K562 (cell line): Measurements from ENCODE around the gene TVP23A. TPM values are rescaled to one million over a fixed set of nuclear protein-coding genes. Genes with fewer than 3 reads are reported as not detected.
A peak's percentile ranks its signal among the peaks of the same experiment; 100 is the strongest.

Experiments used
- ATAC-seq: fragments of 200-7000 bp; cut with Tn5 transposase; 3 replicates; pipeline ENCODE4 v1.9.1; 2020; ENCODE audit warnings: moderate library complexity
- BruUV-seq: library from RNA; stranded (reverse); fragments of 400-500 nt; replicated peaks from 2 replicates; lab custom pipeline; 2021; lab: Mats Ljungman, UMichigan
- CTCF ChIA-PET: fragments of 300-600 bp; formaldehyde crosslinking; extraction: SDS; loops from one replicate; lab custom pipeline; 2021; ENCODE audit warnings: low intra/inter-chr PET ratio; lab: Yijun Ruan, JAX
- POLR2A ChIA-PET: fragments of 300-600, 350-650 bp; sonication (Branson Sonifier 250); formaldehyde crosslinking; extraction: SDS; loops from one replicate; lab custom pipeline; 2021; ENCODE audit warnings: antibody characterized with exemption, inconsistent platforms; lab: Yijun Ruan, JAX
- DNase-seq, 4 experiments: peaks; one replicate each; pipeline versions ENCODE4 v3.0.0 to v3.0.0-alpha.2; 2011 to 2018; ENCODE audit warnings: low spot score in 3 of 4, mixed read lengths in 3 of 4; ENCODE audit errors: extremely low read depth in 1 of 4
- FAIRE-seq: peaks from 2 replicates; lab custom pipeline; 2011; peaks lifted over from hg19 to GRCh38; lab: Jason Lieb, UNC
- H2AFZ ChIP-seq: 2 replicates; pipeline ENCODE4 v1.6.0; 2011; ENCODE audit warnings: low read depth, low read length, control low read depth, inconsistent platforms
- H3K27ac ChIP-seq: fragments of 200-600 bp; 3 replicates; pipeline ENCODE4 v1.8.0; 2011; ENCODE audit warnings: low read depth, mild to moderate bottlenecking, control low read depth, inconsistent platforms, low read length, moderate library complexity, mixed read lengths; ENCODE audit errors: extremely low read depth
- H3K27me3 ChIP-seq, 2 experiments: fragments of 300-600 bp in 1 of 2; 2 replicates in 1 of 2; 3 replicates in 1 of 2; pipeline versions ENCODE4 v1.6.0 to v1.8.0; 2011; ENCODE audit warnings: inconsistent platforms in 2 of 2, low read length in 2 of 2, mild to moderate bottlenecking in 1 of 2, mixed read lengths in 1 of 2, moderate library complexity in 1 of 2; ENCODE audit not compliant: control insufficient read depth in 2 of 2, insufficient read depth in 2 of 2
- H3K36me3 ChIP-seq: fragments of 300-600 bp; 3 replicates; pipeline ENCODE4 v1.8.0; 2011; ENCODE audit warnings: mild to moderate bottlenecking, low read length, inconsistent platforms; ENCODE audit not compliant: control insufficient read depth, insufficient read depth
- H3K4me1 ChIP-seq, 2 experiments: fragments of 200-600 bp in 1 of 2; replicated peaks in 1 of 2; 2 replicates in 1 of 2; 3 replicates in 1 of 2; pipeline versions ENCODE4 v1.5.1 to v1.8.0; 2011; ENCODE audit warnings: inconsistent platforms in 2 of 2, low read length in 2 of 2, mild to moderate bottlenecking in 1 of 2, mixed read lengths in 1 of 2, moderate library complexity in 1 of 2; ENCODE audit not compliant: control insufficient read depth in 2 of 2, insufficient read depth in 2 of 2
- H3K4me2 ChIP-seq: 2 replicates; pipeline ENCODE4 v1.6.1; 2011; ENCODE audit warnings: low read length, control low read depth, inconsistent platforms, mixed read lengths; ENCODE audit not compliant: insufficient read depth
- H3K4me3 ChIP-seq: fragments of 200-600 bp; sonication (generic), shearing (Covaris generic); 2 replicates; pipeline ENCODE4 v1.5.1; 2016; ENCODE audit warnings: control low read depth, inconsistent platforms
- H3K79me2 ChIP-seq: fragments of 200-600 bp; 3 replicates; pipeline ENCODE4 v1.8.0; 2011; ENCODE audit warnings: low read length, inconsistent platforms; ENCODE audit not compliant: control insufficient read depth, insufficient read depth
- H3K9ac ChIP-seq, 2 experiments: 2 replicates each; pipeline versions ENCODE4 v1.6.0 to v1.6.1; 2011; ENCODE audit warnings: low read depth in 2 of 2, low read length in 2 of 2, control low read depth in 1 of 2, inconsistent platforms in 1 of 2, mild to moderate bottlenecking in 1 of 2, mixed read lengths in 1 of 2; ENCODE audit not compliant: insufficient read depth in 1 of 2
- H3K9me1 ChIP-seq: one replicate; pipeline ENCODE4 v1.6.0; 2011; ENCODE audit warnings: inconsistent platforms, mild to moderate bottlenecking, low read length, moderate library complexity; ENCODE audit not compliant: control insufficient read depth, insufficient read depth
- H3K9me3 ChIP-seq: replicated peaks from 2 replicates; pipeline ENCODE4 v1.5.1; 2011; ENCODE audit warnings: low read depth, low read length, inconsistent platforms; ENCODE audit not compliant: control insufficient read depth, insufficient read depth
- H4K20me1 ChIP-seq: replicated peaks from 2 replicates; pipeline ENCODE4 v1.6.1; 2011; ENCODE audit warnings: low read length, inconsistent platforms, mixed read lengths; ENCODE audit not compliant: control insufficient read depth, insufficient read depth
- BCOR ChIP-seq: fragments of 450-650 bp; IDR thresholded peaks from 2 replicates; pipeline ENCODE4 v1.6.1; 2016
- CBX1 ChIP-seq: sonication (generic); IDR thresholded peaks from 2 replicates; pipeline ENCODE4 v1.6.1; 2016; ENCODE audit warnings: antibody characterized with exemption, low read depth, mild to moderate bottlenecking
- ETV5 ChIP-seq: sonication (generic); formaldehyde crosslinking; IDR thresholded peaks from 2 replicates; pipeline ENCODE4 v1.4.0; 2020; ENCODE audit warnings: low read depth, mild to moderate bottlenecking, missing genetic modification reagents
- PHF21A ChIP-seq: fragments of 450-650 bp; IDR thresholded peaks from 2 replicates; pipeline ENCODE4 v1.6.1; 2017; ENCODE audit warnings: low read depth, borderline replicate concordance
- POLR3A ChIP-seq: IDR thresholded peaks from 2 replicates; pipeline ENCODE4 v1.6.1; 2011; ENCODE audit warnings: borderline replicate concordance, mild to moderate bottlenecking, moderate library complexity; ENCODE audit not compliant: insufficient read length, insufficient read depth; ENCODE audit errors: extremely low read depth
- ZNF431 ChIP-seq: sonication (generic); formaldehyde crosslinking; IDR thresholded peaks from 2 replicates; pipeline ENCODE4 v1.8.0; 2022; ENCODE audit warnings: mild to moderate bottlenecking, missing genetic modification reagents
- WGBS: fragments of 100-300 bp; shearing (Covaris generic); methylation state at CpG from one replicate; pipeline ENCODE4 v1.1.6; 2016; ENCODE audit warnings: low coverage, mixed read lengths; ENCODE audit not compliant: insufficient coverage; ENCODE audit errors: missing lambda C conversion rate; 5-methylcytosine and 5-hydroxymethylcytosine counted together
- in situ Hi-C: fragments of 300-500 bp; cut with MboI; formaldehyde crosslinking; loops from 4 replicates; pipeline ENCODE4 v1.15.0; 2018; ENCODE audit warnings: inconsistent platforms, mixed read lengths
- intact Hi-C: fragments of 100-400 bp; cut with micrococcal nuclease; formaldehyde crosslinking; loops from 2 replicates; pipeline ENCODE4 v1.14.2; 2022
- polyA plus RNA-seq, 8 experiments: library from polyadenylated mRNA; depleted of rRNA in 4 of 8; stranded (reverse) in 5 of 8; unstranded in 3 of 8; fragments of >200 nt; fragmentation: Nextera tagmentation in 2 of 8; fragmentation: Illumina TruSeq in 1 of 8; extraction: Ambion mirVana in 2 of 8; extraction: Trizol in 1 of 8; gene quantifications; 2 replicates each; pipeline versions ENCODE4 v1.2.1 to v1.2.3, GENCODE V29; 2011 to 2014; ENCODE audit warnings: inconsistent platforms in 1 of 8, missing spikeins in 1 of 8
- total RNA-seq, 7 experiments: library from RNA; depleted of rRNA in 6 of 7; stranded (reverse); fragments of >200 nt in 6 of 7; fragmentation: Illumina TruSeq in 2 of 7; extraction: Trizol in 2 of 7; gene quantifications; 2 replicates each; pipeline versions ENCODE4 v1.2.1 to v1.2.3, GENCODE V29; 2011 to 2021; ENCODE audit warnings: low replicate concordance in 1 of 7
- TF ChIP-seq, protein P1 (sequence below): fragments of 450-650 bp; IDR thresholded peaks from 2 replicates; pipeline ENCODE4 v1.6.1; 2016; ENCODE audit warnings: mild to moderate bottlenecking, moderate library complexity
- TF ChIP-seq, protein P2 (sequence below): sonication (generic); formaldehyde crosslinking; IDR thresholded peaks from 2 replicates; pipeline ENCODE4 v1.8.0; 2022; ENCODE audit warnings: mild to moderate bottlenecking, missing genetic modification reagents

The TVP23A gene
- total and polyA plus RNA-seq, 9 of the 15 experiments (the other 6 are each of a cell fraction or from before 2014, with no cell fraction given): 0.04 to 0.77 (median 0.10) TPM; not detected in 3

DNA sequence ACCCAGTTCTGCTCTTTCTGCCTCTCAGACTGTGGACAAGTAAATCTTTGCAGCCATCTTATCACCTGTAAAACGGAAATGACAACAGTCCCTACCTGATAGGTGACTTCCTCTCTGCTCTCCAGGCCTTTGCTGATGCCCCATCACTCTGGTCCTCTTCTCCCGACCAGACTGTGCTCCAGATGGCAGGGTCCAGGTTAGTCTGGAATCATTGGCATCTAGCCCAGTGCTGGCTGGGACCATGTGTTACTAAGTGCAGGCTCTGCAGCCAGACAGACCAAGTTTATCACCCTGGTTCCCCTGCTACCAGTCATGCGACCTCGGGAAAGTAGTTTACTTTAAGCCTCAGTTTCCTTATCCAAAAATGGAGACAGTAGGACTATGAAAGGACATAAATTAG, 76.8 kb downstream of the TVP23A start:
- H3K4me2 ChIP-seq: peak overlapping the region; percentile 73
- TF ChIP-seq PHF21A: no peak
- no peak for TF ChIP-seq BCOR
- TF ChIP-seq ZNF431 (CRISPR knock-in tag): no peak
- TF ChIP-seq, protein P1, sequence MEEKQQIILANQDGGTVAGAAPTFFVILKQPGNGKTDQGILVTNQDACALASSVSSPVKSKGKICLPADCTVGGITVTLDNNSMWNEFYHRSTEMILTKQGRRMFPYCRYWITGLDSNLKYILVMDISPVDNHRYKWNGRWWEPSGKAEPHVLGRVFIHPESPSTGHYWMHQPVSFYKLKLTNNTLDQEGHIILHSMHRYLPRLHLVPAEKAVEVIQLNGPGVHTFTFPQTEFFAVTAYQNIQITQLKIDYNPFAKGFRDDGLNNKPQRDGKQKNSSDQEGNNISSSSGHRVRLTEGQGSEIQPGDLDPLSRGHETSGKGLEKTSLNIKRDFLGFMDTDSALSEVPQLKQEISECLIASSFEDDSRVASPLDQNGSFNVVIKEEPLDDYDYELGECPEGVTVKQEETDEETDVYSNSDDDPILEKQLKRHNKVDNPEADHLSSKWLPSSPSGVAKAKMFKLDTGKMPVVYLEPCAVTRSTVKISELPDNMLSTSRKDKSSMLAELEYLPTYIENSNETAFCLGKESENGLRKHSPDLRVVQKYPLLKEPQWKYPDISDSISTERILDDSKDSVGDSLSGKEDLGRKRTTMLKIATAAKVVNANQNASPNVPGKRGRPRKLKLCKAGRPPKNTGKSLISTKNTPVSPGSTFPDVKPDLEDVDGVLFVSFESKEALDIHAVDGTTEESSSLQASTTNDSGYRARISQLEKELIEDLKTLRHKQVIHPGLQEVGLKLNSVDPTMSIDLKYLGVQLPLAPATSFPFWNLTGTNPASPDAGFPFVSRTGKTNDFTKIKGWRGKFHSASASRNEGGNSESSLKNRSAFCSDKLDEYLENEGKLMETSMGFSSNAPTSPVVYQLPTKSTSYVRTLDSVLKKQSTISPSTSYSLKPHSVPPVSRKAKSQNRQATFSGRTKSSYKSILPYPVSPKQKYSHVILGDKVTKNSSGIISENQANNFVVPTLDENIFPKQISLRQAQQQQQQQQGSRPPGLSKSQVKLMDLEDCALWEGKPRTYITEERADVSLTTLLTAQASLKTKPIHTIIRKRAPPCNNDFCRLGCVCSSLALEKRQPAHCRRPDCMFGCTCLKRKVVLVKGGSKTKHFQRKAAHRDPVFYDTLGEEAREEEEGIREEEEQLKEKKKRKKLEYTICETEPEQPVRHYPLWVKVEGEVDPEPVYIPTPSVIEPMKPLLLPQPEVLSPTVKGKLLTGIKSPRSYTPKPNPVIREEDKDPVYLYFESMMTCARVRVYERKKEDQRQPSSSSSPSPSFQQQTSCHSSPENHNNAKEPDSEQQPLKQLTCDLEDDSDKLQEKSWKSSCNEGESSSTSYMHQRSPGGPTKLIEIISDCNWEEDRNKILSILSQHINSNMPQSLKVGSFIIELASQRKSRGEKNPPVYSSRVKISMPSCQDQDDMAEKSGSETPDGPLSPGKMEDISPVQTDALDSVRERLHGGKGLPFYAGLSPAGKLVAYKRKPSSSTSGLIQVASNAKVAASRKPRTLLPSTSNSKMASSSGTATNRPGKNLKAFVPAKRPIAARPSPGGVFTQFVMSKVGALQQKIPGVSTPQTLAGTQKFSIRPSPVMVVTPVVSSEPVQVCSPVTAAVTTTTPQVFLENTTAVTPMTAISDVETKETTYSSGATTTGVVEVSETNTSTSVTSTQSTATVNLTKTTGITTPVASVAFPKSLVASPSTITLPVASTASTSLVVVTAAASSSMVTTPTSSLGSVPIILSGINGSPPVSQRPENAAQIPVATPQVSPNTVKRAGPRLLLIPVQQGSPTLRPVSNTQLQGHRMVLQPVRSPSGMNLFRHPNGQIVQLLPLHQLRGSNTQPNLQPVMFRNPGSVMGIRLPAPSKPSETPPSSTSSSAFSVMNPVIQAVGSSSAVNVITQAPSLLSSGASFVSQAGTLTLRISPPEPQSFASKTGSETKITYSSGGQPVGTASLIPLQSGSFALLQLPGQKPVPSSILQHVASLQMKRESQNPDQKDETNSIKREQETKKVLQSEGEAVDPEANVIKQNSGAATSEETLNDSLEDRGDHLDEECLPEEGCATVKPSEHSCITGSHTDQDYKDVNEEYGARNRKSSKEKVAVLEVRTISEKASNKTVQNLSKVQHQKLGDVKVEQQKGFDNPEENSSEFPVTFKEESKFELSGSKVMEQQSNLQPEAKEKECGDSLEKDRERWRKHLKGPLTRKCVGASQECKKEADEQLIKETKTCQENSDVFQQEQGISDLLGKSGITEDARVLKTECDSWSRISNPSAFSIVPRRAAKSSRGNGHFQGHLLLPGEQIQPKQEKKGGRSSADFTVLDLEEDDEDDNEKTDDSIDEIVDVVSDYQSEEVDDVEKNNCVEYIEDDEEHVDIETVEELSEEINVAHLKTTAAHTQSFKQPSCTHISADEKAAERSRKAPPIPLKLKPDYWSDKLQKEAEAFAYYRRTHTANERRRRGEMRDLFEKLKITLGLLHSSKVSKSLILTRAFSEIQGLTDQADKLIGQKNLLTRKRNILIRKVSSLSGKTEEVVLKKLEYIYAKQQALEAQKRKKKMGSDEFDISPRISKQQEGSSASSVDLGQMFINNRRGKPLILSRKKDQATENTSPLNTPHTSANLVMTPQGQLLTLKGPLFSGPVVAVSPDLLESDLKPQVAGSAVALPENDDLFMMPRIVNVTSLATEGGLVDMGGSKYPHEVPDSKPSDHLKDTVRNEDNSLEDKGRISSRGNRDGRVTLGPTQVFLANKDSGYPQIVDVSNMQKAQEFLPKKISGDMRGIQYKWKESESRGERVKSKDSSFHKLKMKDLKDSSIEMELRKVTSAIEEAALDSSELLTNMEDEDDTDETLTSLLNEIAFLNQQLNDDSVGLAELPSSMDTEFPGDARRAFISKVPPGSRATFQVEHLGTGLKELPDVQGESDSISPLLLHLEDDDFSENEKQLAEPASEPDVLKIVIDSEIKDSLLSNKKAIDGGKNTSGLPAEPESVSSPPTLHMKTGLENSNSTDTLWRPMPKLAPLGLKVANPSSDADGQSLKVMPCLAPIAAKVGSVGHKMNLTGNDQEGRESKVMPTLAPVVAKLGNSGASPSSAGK: no peak
- 0 out of 2 replicates have a peak, but pooled peaks have one; percentile 30 for TF ChIP-seq ETV5 (CRISPR knock-in tag)
- TF ChIP-seq POLR3A: no peak
- TF ChIP-seq, protein P2, sequence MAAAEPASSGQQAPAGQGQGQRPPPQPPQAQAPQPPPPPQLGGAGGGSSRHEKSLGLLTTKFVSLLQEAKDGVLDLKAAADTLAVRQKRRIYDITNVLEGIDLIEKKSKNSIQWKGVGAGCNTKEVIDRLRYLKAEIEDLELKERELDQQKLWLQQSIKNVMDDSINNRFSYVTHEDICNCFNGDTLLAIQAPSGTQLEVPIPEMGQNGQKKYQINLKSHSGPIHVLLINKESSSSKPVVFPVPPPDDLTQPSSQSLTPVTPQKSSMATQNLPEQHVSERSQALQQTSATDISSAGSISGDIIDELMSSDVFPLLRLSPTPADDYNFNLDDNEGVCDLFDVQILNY (CRISPR knock-in tag): no peak
- TF ChIP-seq CBX1: no peak

More for the DNA sequence above, 76.8 kb downstream of the TVP23A start:
- H3K9ac ChIP-seq: peak overlapping the region; percentile 33 to 84; a peak in 3 of 4 replicates
- ATAC-seq: no peak
- H3K9me3 ChIP-seq: no peaks in the 10 kb centered on the region
- peak in 1 of 4 experiments; percentile 27 for DNase-seq
- ChIA-PET POLR2A (interaction anchor here (0.6 to 0.8 kb wide), 3 partner anchors 13 to 108 kb away, joined by 3 to 4 read pairs (median 3); no protein-coding TSS in a partner anchor), CTCF (no interaction called here)
- FAIRE-seq: no peak
- WGBS: 30% methylated on average over 4 of the region's 4 CpGs
- no peaks in the 10 kb centered on the region for H4K20me1 ChIP-seq
- H3K4me1 ChIP-seq: peaks cover 32 to 42% of the 10 kb centered on the region in 2 experiments
- H3K27ac ChIP-seq: peak overlapping the region; percentile 62
- peaks cover 15% of the 10 kb centered on the region; the same call in 2 of the 3 replicates for H3K36me3 ChIP-seq
- no TSS peak for BruUV-seq
- intact Hi-C loops (no loop called here), in situ Hi-C loops (loop anchor here (5.0 kb wide), 1 partner anchor 490 kb away; no protein-coding TSS in a partner anchor)
- peaks cover 9% of the 10 kb centered on the region; the same call in 2 of the 3 replicates for H3K79me2 ChIP-seq
- no peaks in the 10 kb centered on the region for H3K27me3 ChIP-seq
- H3K9me1 ChIP-seq: no peaks in the 10 kb centered on the region
- H2AFZ ChIP-seq: peak overlapping the region; percentile 75
- no peak overlapping the region for H3K4me3 ChIP-seq
